ENCODE data around the gene LAMA5.

Gene LAMA5

GRCh38 chr20:62395311-62396242 is 28.5 kb upstream of the LAMA5 start:
- TF ChIP-seq CTCF (IDR thresholded peaks at IDR 0.05; ENCODE audit: control insufficient read depth, extremely low read depth, insufficient read depth) = no peak
- no peak for DNase-seq (ENCODE audit: low read depth)
- no peak overlapping the region for H3K4me3 ChIP-seq (ENCODE audit: low read depth, low read length)

DNA sequence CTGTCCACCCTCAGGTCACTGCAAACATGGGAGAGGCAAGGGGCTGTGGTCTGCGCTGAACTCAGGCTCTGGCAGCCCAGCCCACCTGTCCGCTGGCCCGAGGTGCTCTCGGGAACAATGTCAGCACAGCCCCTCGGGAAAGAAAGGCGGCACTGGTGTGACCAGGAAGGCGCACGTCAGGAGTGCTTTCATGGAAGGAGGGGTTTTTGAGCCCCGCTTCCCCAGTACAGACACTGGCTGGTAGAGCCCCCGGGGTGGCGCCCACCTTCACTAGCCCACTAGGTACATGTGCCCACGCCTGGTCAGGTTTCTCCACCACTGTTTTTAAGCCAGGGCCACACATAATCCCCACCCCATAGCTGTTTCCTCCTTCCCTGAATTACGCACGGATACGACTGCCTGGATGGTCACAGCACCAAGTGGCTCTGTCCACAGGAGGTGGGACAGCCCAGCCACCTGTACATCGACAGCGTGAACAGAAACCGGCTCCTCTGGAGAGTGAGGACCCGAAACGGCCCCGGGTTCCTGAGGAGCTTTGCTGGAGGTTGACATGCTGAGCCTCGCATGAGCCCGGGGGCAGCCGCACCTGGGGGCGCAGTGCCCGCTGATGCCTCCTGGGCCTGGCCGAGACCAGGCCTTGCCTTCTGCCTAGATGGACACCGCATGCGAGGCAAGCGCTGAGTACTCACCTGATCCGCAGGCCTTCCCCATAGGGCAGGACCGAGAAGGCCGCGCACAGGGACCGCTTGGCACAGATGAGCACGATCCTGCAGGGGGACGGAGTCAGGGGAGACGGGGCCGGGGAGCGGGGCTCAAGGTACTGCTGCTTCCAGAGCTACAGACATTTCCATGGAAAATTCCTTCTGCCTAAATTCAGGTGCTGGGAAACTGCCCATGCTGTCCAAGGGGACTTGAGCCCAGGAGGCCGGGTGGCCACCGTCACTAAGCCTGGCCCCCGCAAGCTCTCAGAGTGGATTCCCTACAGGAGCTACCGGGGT is 27.4 kb upstream of the LAMA5 start:
- no peak for DNase-seq (ENCODE audit: low read depth)
- no peak overlapping the region for H3K4me3 ChIP-seq (ENCODE audit: low read depth, low read length)
- no peak for TF ChIP-seq CTCF (IDR thresholded peaks at IDR 0.05; ENCODE audit: control insufficient read depth, extremely low read depth, insufficient read depth)

DNA sequence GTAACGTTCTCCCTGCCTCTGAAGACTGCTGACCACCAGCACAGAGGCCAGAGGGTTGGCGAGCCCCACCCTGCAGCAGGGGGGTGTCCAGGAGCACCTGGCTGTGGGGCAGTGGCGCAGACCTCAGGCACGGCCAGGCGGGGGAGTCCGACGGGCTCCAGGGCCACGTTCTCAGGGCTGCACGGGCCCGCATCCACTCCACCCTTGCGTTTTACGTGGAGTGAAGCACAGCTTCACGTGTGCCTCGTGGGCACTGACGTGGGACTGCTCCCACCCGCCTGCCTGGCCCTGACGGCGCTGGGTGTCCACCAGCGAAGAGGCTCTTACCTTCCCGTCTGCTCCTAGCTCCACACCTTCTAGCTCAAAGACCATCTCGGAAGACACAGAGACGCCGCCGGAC is 26.7 kb upstream of the LAMA5 start:
- no peak for DNase-seq (ENCODE audit: low read depth)
- TF ChIP-seq CTCF (IDR thresholded peaks at IDR 0.05; ENCODE audit: control insufficient read depth, extremely low read depth, insufficient read depth) = no peak

DNA sequence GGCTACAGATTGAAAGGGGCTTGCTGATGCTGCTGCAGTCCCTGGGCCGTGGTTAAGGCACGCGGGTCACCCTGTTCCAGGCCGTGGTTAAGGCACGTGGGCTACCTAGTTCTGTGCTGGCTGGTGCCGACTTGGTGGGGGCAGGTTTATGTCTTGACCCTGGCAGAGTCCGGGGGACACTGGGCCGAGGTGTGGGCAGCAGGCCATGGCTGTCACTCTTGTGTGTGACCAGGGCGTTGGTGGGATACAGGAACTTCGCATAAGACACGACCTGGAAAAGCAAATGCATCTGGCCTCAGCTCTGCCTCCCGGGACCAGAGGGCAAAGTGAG is 26.2 kb upstream of the LAMA5 start:
- TF ChIP-seq CTCF (IDR thresholded peaks at IDR 0.05; ENCODE audit: control insufficient read depth, extremely low read depth, insufficient read depth) = no peak
- DNase-seq (ENCODE audit: low read depth) = no peak
- H3K4me3 ChIP-seq (ENCODE audit: low read depth, low read length) = no peak overlapping the region

More for the DNA sequence above, 26.7 kb upstream of the LAMA5 start:
- H3K4me3 ChIP-seq (ENCODE audit: low read depth, low read length) = no peak overlapping the region

GRCh38 chr20:62392621-62393334 is 25.7 kb upstream of the LAMA5 start:
- H3K4me3 ChIP-seq (ENCODE audit: low read depth, low read length) = no peak overlapping the region
- DNase-seq (ENCODE audit: low read depth) = no peak
- TF ChIP-seq CTCF (IDR thresholded peaks at IDR 0.05; ENCODE audit: control insufficient read depth, extremely low read depth, insufficient read depth) = no peak

- no peak for TF ChIP-seq CTCF (IDR thresholded peaks at IDR 0.05; ENCODE audit: control insufficient read depth, extremely low read depth, insufficient read depth)
- DNase-seq (ENCODE audit: low read depth) = no peak
- no peak overlapping the region for H3K4me3 ChIP-seq (ENCODE audit: low read depth, low read length)
Observed at GRCh38 chr20:62392077-62392418, 24.9 kb upstream of the LAMA5 start.

All from LNCaP clone FGC (cell line).